C4-2B (cell line): Measurements from ENCODE around the gene AKR1C2.

ENCODE experiments used
- ZFX ChIP-seq: fragments of 450-650 bp; IDR thresholded peaks from 2 replicates; pipeline ENCODE4 v1.6.1; 2017
- TF ChIP-seq, protein P1 (sequence below): fragments of 450-650 bp; conservative IDR thresholded peaks from 2 replicates; pipeline ENCODE4 v1.5.1; 2017; ENCODE audit warnings: mild to moderate bottlenecking

DNA sequence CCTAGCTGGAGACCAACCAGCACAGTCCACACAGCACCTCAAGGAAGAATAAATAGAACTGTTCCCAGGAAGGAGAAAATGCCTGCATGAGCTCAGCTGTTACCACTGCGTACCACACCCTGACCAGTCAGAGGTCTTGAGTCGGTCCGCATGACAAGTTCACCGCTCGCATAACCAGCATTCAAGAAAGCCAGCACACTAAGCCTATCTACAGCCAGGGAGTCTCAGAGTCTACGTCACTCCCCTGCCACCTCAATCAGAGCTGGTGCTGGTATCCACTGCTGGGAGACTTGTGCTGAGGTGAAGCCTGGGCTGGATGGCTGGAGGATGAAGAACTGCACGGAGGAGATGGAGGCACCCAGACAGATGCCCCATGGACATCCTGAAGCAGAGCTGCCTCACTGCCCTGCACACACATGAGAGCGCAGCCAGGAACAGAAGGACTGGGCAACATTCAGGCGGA is 20.9 kb downstream of the AKR1C2 start:
- TF ChIP-seq, protein P1, sequence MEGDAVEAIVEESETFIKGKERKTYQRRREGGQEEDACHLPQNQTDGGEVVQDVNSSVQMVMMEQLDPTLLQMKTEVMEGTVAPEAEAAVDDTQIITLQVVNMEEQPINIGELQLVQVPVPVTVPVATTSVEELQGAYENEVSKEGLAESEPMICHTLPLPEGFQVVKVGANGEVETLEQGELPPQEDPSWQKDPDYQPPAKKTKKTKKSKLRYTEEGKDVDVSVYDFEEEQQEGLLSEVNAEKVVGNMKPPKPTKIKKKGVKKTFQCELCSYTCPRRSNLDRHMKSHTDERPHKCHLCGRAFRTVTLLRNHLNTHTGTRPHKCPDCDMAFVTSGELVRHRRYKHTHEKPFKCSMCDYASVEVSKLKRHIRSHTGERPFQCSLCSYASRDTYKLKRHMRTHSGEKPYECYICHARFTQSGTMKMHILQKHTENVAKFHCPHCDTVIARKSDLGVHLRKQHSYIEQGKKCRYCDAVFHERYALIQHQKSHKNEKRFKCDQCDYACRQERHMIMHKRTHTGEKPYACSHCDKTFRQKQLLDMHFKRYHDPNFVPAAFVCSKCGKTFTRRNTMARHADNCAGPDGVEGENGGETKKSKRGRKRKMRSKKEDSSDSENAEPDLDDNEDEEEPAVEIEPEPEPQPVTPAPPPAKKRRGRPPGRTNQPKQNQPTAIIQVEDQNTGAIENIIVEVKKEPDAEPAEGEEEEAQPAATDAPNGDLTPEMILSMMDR, result no peak
- no peak for TF ChIP-seq ZFX
